Fibroblast of skin of left biceps (primary cell): ENCODE results near the gene GNAI3.

ENCODE experiments used
- DNase-seq, 2 experiments: peaks; one replicate each; pipeline ENCODE4 v3.0.0-alpha.2; 2013; ENCODE audit warnings: low read depth in 2 of 2

The GNAI3 gene

DNA sequence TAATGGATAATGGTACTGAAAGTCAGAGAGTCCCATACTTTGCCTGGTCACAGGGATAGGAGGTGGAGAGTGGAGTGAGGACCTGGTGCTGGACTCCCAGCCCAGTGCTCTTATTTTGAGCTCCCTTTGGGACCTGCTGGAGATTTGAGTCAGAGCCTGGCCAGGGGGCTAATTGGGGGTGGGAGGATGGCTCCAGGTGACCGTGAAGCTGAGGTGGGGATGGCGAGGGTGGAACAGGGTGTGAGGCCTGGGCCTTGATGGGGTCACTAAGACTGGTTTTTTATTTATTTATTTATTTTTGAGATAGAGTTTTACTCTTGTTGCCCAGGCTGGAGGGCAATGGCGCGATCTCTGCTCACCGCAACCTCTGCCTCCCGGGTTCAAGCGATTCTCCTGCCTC lies 89.0 kb downstream of the GNAI3 start:
- no peak for DNase-seq

GRCh38 chr1:109639063-109639840 lies 90.8 kb downstream of the GNAI3 start:
- DNase-seq = no peak

DNA sequence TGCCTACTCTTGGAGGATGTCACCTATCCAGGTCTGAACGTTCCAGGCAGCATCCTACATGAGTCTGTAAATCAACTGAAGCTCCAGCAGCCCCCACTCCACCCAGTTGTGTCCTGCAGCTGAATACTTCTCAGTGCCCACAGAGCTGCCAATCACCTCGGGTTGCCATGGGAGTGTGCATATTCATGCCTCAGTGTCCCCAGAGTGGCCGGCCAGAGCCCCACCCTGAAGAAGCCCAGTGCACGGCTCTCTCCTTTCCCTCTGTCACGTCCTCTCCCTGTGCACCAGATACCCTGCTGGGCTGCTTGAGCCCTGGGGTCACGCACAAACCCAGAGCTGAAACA lies 91.4 kb downstream of the GNAI3 start:
- DNase-seq = no peak

GRCh38 chr1:109640285-109640865 lies 92.0 kb downstream of the GNAI3 start:
- DNase-seq = no peak

- no peak for DNase-seq
Measured at GRCh38 chr1:109641078-109641740, 92.8 kb downstream of the GNAI3 start.

DNA sequence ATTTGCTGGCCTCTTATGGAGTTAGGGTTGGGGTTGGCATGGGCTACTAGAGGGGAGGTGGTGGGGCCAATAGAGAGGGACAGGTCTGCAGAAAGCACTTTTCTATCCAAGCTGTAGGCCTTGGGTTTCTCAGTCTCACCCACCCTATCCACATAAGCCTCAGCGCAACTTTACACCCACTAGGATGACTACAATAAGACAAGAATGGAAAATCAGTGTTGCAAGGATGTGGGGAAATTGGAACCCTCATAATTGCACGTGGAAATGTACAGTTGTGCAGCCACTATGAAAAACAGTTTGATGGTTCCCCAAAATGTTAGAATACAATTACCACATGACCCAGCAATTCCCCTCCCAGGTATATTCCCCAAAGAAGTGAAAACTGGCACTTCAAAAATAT lies 93.4 kb downstream of the GNAI3 start:
- DNase-seq = no peak

- no peak for DNase-seq
Measured at GRCh38 chr1:109642626-109643025, 94.2 kb downstream of the GNAI3 start.

- no peak for DNase-seq
Measured at GRCh38 chr1:109643385-109644230, 95.2 kb downstream of the GNAI3 start.

DNA sequence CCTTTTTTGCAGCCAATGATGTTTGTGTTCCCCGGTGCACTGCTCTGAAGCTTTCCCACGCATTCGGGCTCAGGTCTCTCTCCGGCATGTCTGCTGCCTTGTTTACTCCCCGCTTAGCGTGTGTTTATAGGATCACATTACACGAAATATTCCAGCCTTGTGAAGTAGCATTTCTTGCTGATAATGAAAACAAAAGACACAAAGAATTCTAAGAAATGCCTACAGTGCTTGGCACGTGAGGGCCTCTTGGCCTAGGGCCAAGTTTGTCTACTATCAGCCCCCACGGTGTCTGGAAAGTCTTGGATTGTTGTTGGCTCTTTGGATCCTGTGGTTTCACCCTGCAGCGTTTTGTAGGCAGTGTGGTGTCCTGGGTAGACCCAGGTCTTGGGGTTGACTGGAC lies 96.3 kb downstream of the GNAI3 start:
- DNase-seq = no peak

GRCh38 chr1:109649491-109649914 lies 101.1 kb downstream of the GNAI3 start:
- DNase-seq = no peak

GRCh38 chr1:109650609-109651008 lies 102.2 kb downstream of the GNAI3 start:
- DNase-seq = no peak

GRCh38 chr1:109652402-109652801 lies 104.0 kb downstream of the GNAI3 start:
- DNase-seq = no peak

- DNase-seq = no peak
Measured at GRCh38 chr1:109653306-109653705, 104.9 kb downstream of the GNAI3 start.

DNA sequence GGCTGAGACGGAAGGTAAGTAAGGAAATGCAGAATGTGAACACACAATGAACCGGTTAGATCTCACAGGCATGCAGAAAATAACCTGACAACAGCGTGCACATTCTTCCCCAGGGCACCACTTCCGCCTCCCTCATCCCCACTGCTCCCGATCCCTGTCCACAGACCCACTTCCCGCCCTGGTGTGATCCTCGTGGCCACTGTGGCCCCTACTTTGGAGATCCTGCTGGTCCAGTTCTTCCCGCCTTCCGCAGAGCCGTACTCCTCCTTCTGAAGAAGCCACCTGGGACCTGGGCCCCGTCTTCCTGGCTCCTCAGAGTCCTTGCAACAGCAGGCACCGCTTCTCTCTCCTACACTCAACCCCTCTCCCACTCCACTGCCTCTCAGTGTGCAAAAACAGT lies 106.1 kb downstream of the GNAI3 start:
- DNase-seq = no peak

GRCh38 chr1:109655615-109656519 lies 107.5 kb downstream of the GNAI3 start, which contains the start of gene GSTM4:
Gene GSTM4, plus strand, starts transcription at chr1:109656099. Its CDS starts 291 bp downstream, at chr1:109656390.
- no peak for DNase-seq

DNA sequence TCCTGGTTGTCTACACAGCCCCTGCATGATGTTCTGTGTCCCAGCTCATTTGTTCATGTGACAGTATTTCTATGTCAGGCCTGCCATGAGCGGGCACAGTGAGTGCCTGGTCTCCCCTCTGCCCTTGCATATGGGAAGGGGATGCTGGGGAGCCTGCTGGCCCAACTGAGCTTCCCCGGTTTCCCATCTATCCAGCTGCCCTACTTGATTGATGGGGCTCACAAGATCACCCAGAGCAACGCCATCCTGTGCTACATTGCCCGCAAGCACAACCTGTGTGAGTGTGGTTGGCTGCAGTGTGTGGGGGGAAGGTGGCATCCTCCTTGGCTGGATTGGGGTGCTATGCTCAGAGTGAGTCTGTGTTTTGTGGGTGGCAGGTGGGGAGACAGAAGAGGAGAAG lies 109.0 kb downstream of the GNAI3 start:
- no peak for DNase-seq

- DNase-seq = no peak
Measured at GRCh38 chr1:109657970-109658369, 109.6 kb downstream of the GNAI3 start.

- DNase-seq = no peak
Measured at GRCh38 chr1:109658533-109659042, 110.2 kb downstream of the GNAI3 start.

DNA sequence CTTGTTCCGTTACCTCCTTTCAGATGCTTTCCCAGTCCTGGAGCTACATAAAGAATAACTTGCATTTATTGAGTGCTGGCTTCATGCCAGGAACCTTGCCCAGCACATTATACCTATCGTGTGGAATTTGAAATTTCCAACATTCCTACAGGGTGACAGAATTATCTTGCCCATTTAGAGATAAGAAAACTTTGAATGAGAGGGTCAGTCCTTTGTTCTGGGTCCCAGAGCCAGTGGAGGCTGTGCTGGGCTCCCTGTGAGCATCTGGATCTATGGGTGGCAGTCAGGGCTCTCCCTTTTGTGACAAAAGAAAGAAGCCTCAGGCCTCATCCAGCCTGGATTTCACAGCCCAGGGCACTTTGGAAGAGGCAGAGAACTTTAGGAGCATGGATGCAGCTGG lies 110.7 kb downstream of the GNAI3 start:
- DNase-seq = no peak

GRCh38 chr1:109659997-109660690 lies 111.7 kb downstream of the GNAI3 start:
- DNase-seq = no peak
